Right lobe of liver (tissue), 6 donors: ENCODE results near the gene DCDC2C. TPM values are rescaled to one million over a fixed set of nuclear protein-coding genes. Genes with fewer than 3 reads are reported as not detected.

Experiments used
- ATAC-seq, 4 donors: fragments of 200-7000 bp; cut with Tn5 transposase; one replicate each; pipeline ENCODE4 v1.9.1; 2020; ENCODE audit warnings: mild to moderate bottlenecking in 4 of 4, moderate library complexity in 4 of 4
- DNase-seq, 3 donors: peaks; one replicate each; pipeline ENCODE4 v3.0.0-alpha.2; 2020
- H3K27ac ChIP-seq, 3 donors: fragments of 200-600 bp; one replicate each; pipeline ENCODE4 v1.8.0; 2022
- H3K27me3 ChIP-seq, 2 donors: fragments of 200-600 bp; one replicate each; pipeline ENCODE4 v1.8.0; 2022
- H3K36me3 ChIP-seq, 4 donors: fragments of 200-600 bp; sonication (generic) in 1 of 4; one replicate each; pipeline versions ENCODE4 v1.5.1 to v1.8.0; 2017 to 2022; ENCODE audit warnings: control low read depth in 1 of 4
- H3K4me1 ChIP-seq, 4 donors: fragments of 200-600 bp; sonication (generic) in 1 of 4; one replicate each; pipeline versions ENCODE4 v1.5.1 to v1.8.0; 2017 to 2022; ENCODE audit warnings: control low read depth in 1 of 4
- H3K4me3 ChIP-seq, 3 donors: fragments of 200-600 bp; one replicate each; pipeline ENCODE4 v1.8.0; 2022
- H3K9me3 ChIP-seq, 4 donors: fragments of 200-600 bp; sonication (generic) in 1 of 4; one replicate each; pipeline versions ENCODE4 v1.5.1 to v1.8.0; 2017 to 2022; ENCODE audit warnings: control low read depth in 1 of 4
- POLR2A ChIP-seq: fragments of 450-650 bp; IDR thresholded peaks from one replicate; pipeline ENCODE4 v1.6.1; 2017; ENCODE audit warnings: antibody characterized with exemption, mild to moderate bottlenecking
- WGBS: methylation state at CpG from one replicate; pipeline ENCODE4 v1.1.6; 2018; ENCODE audit warnings: low coverage, low lambda C conversion rate; ENCODE audit not compliant: insufficient coverage; ENCODE audit errors: missing lambda C conversion rate; 5-methylcytosine and 5-hydroxymethylcytosine counted together
- intact Hi-C, 2 donors: fragments of 100-400 bp; cut with DNase I; formaldehyde crosslinking; loops; one replicate each; pipeline versions ENCODE4 v1.11.2 to v1.14.1; 2022
- total RNA-seq, 6 experiments: library from RNA; depleted of rRNA in 2 of 6; stranded (reverse); fragments of >200 nt in 2 of 6; fragmentation: NEBNext Ultra II Directional in 3 of 6; extraction: Animal tissue kit (Norgen Biotek cat#: 25700) in 3 of 6; gene quantifications; one replicate each; pipeline versions ENCODE4 v1.1.0 to v1.2.4, GENCODE V29; 2016 to 2023
- TF ChIP-seq, protein P1 (sequence below), 4 donors: fragments of 200-600 bp in 3 of 4; fragments of 450-650 bp in 1 of 4; IDR thresholded peaks; one replicate each; pipeline versions ENCODE4 v1.5.1 to v1.8.0; 2016 to 2022; ENCODE audit warnings: antibody characterized with exemption in 4 of 4, mild to moderate bottlenecking in 2 of 4
- donor health status: DM: no; HTN: yes; CAD: no.
- donor health status: DM: no; HTN: no; CAD: no.
- donor health status: DM: no; HTN: no; CAD: no.
- donor health status: DM: no; HTN: yes; CAD: no.
- donor health status: DM: no; HTN: yes; CAD: no.

The DCDC2C gene
- total RNA-seq, 6 experiments from 2014 or later = not detected

DNA sequence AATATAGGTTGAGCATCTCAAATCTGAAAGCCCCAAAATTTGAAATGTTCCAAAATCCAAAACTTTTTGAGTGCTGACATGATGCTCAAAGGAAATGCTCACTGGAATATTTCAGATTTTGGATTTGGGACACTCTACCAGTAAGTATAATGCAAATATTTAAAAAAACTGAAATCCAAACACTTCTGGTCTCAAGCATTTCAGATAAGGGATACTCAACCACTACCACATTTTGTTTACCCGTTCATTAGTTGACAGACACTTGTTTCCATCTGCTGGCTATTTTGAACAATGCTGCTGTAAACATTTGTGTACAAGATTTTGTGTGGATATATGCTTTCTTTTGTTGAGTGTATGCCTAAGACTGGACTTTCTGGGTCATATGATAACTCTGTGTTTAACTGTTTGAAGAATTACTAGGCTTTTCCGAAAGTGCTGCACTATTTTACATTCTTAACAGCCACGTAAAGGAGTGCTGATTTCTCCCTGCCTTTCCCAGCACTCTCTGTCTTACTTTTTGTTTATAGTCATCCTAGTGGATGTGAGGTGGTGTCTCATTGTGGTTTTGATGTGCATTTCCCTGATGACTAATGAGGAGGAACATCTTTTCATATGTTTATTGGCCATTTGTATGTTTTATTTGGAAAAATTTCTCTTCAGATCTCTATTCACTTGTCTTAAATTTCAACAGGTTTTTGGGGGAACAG, 19.5 kb upstream of the DCDC2C start:
- H3K9me3 ChIP-seq = no peaks in the 10 kb centered on the region
- TF ChIP-seq, protein P1, sequence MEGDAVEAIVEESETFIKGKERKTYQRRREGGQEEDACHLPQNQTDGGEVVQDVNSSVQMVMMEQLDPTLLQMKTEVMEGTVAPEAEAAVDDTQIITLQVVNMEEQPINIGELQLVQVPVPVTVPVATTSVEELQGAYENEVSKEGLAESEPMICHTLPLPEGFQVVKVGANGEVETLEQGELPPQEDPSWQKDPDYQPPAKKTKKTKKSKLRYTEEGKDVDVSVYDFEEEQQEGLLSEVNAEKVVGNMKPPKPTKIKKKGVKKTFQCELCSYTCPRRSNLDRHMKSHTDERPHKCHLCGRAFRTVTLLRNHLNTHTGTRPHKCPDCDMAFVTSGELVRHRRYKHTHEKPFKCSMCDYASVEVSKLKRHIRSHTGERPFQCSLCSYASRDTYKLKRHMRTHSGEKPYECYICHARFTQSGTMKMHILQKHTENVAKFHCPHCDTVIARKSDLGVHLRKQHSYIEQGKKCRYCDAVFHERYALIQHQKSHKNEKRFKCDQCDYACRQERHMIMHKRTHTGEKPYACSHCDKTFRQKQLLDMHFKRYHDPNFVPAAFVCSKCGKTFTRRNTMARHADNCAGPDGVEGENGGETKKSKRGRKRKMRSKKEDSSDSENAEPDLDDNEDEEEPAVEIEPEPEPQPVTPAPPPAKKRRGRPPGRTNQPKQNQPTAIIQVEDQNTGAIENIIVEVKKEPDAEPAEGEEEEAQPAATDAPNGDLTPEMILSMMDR (IDR thresholded peaks at IDR 0.05) = no peak
- TF ChIP-seq POLR2A = no peak
- H3K4me1 ChIP-seq = no peaks in the 10 kb centered on the region
- no peak for ATAC-seq
- no peak for DNase-seq
- H3K27me3 ChIP-seq = no peaks in the 10 kb centered on the region
- 30% methylated on average over 3 of the region's 3 CpGs for WGBS
- no peaks in the 10 kb centered on the region for H3K36me3 ChIP-seq
- intact Hi-C loops = no loop called here
- H3K4me3 ChIP-seq = no peak overlapping the region
- H3K27ac ChIP-seq = no peak overlapping the region

GRCh38 chr2:3689998-3690748, 13.2 kb upstream of the DCDC2C start:
- Histone ChIP-seq H3K36me3 (no peaks in the 10 kb centered on the region), H3K9me3 (no peaks in the 10 kb centered on the region), H3K27me3 (no peaks in the 10 kb centered on the region), H3K4me1 (no peaks in the 10 kb centered on the region), H3K27ac (no peak overlapping the region), H3K4me3 (no peak overlapping the region)
- no peak for TF ChIP-seq POLR2A
- TF ChIP-seq, protein P1 (IDR thresholded peaks at IDR 0.05) = no peak
- ATAC-seq (no peak), DNase-seq (no peak)
- intact Hi-C loops = no loop called here

DNA sequence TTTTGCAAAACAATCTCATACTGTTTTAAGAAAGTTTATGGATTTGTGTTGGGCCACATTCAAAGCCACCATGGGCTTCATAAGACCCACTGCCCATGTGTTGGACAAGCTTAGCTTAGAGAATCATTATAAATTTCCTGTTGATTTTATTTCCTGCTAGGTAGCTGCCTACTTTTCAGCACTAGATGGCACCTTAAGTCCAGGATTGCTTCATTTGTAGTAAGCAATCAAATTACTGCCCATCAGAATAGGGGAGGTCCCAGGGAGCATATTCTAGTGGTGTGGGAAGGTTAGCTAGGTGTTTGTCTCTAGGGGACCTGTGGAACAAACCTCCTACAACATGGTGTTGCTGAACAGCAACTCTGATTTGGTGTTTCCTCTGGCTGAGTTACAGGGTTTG, 11.0 kb upstream of the DCDC2C start:
- ATAC-seq (peak; percentile 38 to 84 (median 58)), DNase-seq (no peak)
- no peaks in the 10 kb centered on the region for H3K36me3 ChIP-seq
- H3K4me3 ChIP-seq = no peak overlapping the region
- TF ChIP-seq POLR2A = no peak
- TF ChIP-seq, protein P1 (IDR thresholded peaks at IDR 0.05) = peak; percentile 18 to 55 (median 45)
- intact Hi-C loops = no loop called here
- H3K27ac ChIP-seq = no peak overlapping the region
- H3K9me3 ChIP-seq = no peaks in the 10 kb centered on the region
- no peaks in the 10 kb centered on the region for H3K27me3 ChIP-seq
- H3K4me1 ChIP-seq = no peaks in the 10 kb centered on the region

- H3K36me3 ChIP-seq = no peaks in the 10 kb centered on the region
- H3K27me3 ChIP-seq = no peaks in the 10 kb centered on the region
- intact Hi-C loops = no loop called here
- H3K4me3 ChIP-seq = no peak overlapping the region
- no peaks in the 10 kb centered on the region for H3K9me3 ChIP-seq
- no peak overlapping the region for H3K27ac ChIP-seq
- ATAC-seq (peak; percentile 52 to 94 (median 78)), DNase-seq (no peak)
- 48% methylated on average over 3 of the region's 3 CpGs for WGBS
- TF ChIP-seq POLR2A = no peak
- TF ChIP-seq, protein P1 (IDR thresholded peaks at IDR 0.05) = no peak
- no peaks in the 10 kb centered on the region for H3K4me1 ChIP-seq
Measured at GRCh38 chr2:3696545-3696944, 6.8 kb upstream of the DCDC2C start.
